ENCODE measurements around the gene TAF4B.

TAF4B gene

GRCh38 chr18:26405190-26405801 lies 179.1 kb downstream of the TAF4B start:
- Histone ChIP-seq H3K36me3 (ENCODE audit: control insufficient read depth, insufficient read depth, low read length) (no peaks in the 10 kb centered on the region), H3K9me3 (ENCODE audit: control insufficient read depth, low read length) (no peaks in the 10 kb centered on the region), H3K27me3 (ENCODE audit: control insufficient read depth, insufficient read depth, low read length) (no peaks in the 10 kb centered on the region)

GRCh38 chr18:26406324-26406723 lies 180.1 kb downstream of the TAF4B start:
- Histone ChIP-seq H3K4me3 (ENCODE audit: low read length) (no peak overlapping the region), H3K27me3 (ENCODE audit: control insufficient read depth, insufficient read depth, low read length) (no peaks in the 10 kb centered on the region), H3K9ac (ENCODE audit: low read length) (no peak overlapping the region), H3K9me3 (ENCODE audit: control insufficient read depth, low read length) (no peaks in the 10 kb centered on the region), H3K4me1 (ENCODE audit: control insufficient read depth, insufficient read depth, low read length) (no peaks in the 10 kb centered on the region), H3K36me3 (ENCODE audit: control insufficient read depth, insufficient read depth, low read length) (no peaks in the 10 kb centered on the region)

More at GRCh38 chr18:26405190-26405801, 179.1 kb downstream of the TAF4B start:
- Histone ChIP-seq H3K4me1 (ENCODE audit: control insufficient read depth, insufficient read depth, low read length) (no peaks in the 10 kb centered on the region), H3K4me3 (ENCODE audit: low read length) (no peak overlapping the region), H3K9ac (ENCODE audit: low read length) (no peak overlapping the region)

GRCh38 chr18:26406854-26407517 lies 180.7 kb downstream of the TAF4B start:
- Histone ChIP-seq H3K4me3 (ENCODE audit: low read length) (no peak overlapping the region), H3K9me3 (ENCODE audit: control insufficient read depth, low read length) (no peaks in the 10 kb centered on the region), H3K9ac (ENCODE audit: low read length) (no peak overlapping the region), H3K36me3 (ENCODE audit: control insufficient read depth, insufficient read depth, low read length) (no peaks in the 10 kb centered on the region), H3K4me1 (ENCODE audit: control insufficient read depth, insufficient read depth, low read length) (no peaks in the 10 kb centered on the region), H3K27me3 (ENCODE audit: control insufficient read depth, insufficient read depth, low read length) (no peaks in the 10 kb centered on the region)

- Histone ChIP-seq H3K27me3 (ENCODE audit: control insufficient read depth, insufficient read depth, low read length) (no peaks in the 10 kb centered on the region), H3K9ac (ENCODE audit: low read length) (no peak overlapping the region), H3K36me3 (ENCODE audit: control insufficient read depth, insufficient read depth, low read length) (no peaks in the 10 kb centered on the region), H3K4me3 (ENCODE audit: low read length) (no peak overlapping the region), H3K4me1 (ENCODE audit: control insufficient read depth, insufficient read depth, low read length) (no peaks in the 10 kb centered on the region), H3K9me3 (ENCODE audit: control insufficient read depth, low read length) (no peaks in the 10 kb centered on the region)
Observed at GRCh38 chr18:26407736-26408601, 181.7 kb downstream of the TAF4B start.

- Histone ChIP-seq H3K4me1 (ENCODE audit: control insufficient read depth, insufficient read depth, low read length) (no peaks in the 10 kb centered on the region), H3K36me3 (ENCODE audit: control insufficient read depth, insufficient read depth, low read length) (no peaks in the 10 kb centered on the region), H3K9ac (ENCODE audit: low read length) (no peak overlapping the region), H3K4me3 (ENCODE audit: low read length) (no peak overlapping the region), H3K9me3 (ENCODE audit: control insufficient read depth, low read length) (no peaks in the 10 kb centered on the region), H3K27me3 (ENCODE audit: control insufficient read depth, insufficient read depth, low read length) (no peaks in the 10 kb centered on the region)
Observed at GRCh38 chr18:26409091-26409490, 182.8 kb downstream of the TAF4B start.

- no peaks in the 10 kb centered on the region for H3K36me3 ChIP-seq (ENCODE audit: control insufficient read depth, insufficient read depth, low read length)
- no peaks in the 10 kb centered on the region for H3K4me1 ChIP-seq (ENCODE audit: control insufficient read depth, insufficient read depth, low read length)
Observed at GRCh38 chr18:26414901-26415440, 188.7 kb downstream of the TAF4B start.

GRCh38 chr18:26415631-26416030 lies 189.4 kb downstream of the TAF4B start:
- Histone ChIP-seq H3K36me3 (ENCODE audit: control insufficient read depth, insufficient read depth, low read length) (no peaks in the 10 kb centered on the region), H3K9ac (ENCODE audit: low read length) (no peak overlapping the region), H3K27me3 (ENCODE audit: control insufficient read depth, insufficient read depth, low read length) (no peaks in the 10 kb centered on the region), H3K9me3 (ENCODE audit: control insufficient read depth, low read length) (no peaks in the 10 kb centered on the region), H3K4me1 (ENCODE audit: control insufficient read depth, insufficient read depth, low read length) (no peaks in the 10 kb centered on the region), H3K4me3 (ENCODE audit: low read length) (no peak overlapping the region)

More at GRCh38 chr18:26414901-26415440, 188.7 kb downstream of the TAF4B start:
- no peaks in the 10 kb centered on the region for H3K9me3 ChIP-seq (ENCODE audit: control insufficient read depth, low read length)
- no peak overlapping the region for H3K9ac ChIP-seq (ENCODE audit: low read length)
- H3K4me3 ChIP-seq (ENCODE audit: low read length) = no peak overlapping the region
- no peaks in the 10 kb centered on the region for H3K27me3 ChIP-seq (ENCODE audit: control insufficient read depth, insufficient read depth, low read length)

- H3K27me3 ChIP-seq (ENCODE audit: control insufficient read depth, insufficient read depth, low read length) = no peaks in the 10 kb centered on the region
- H3K36me3 ChIP-seq (ENCODE audit: control insufficient read depth, insufficient read depth, low read length) = no peaks in the 10 kb centered on the region
- H3K4me3 ChIP-seq (ENCODE audit: low read length) = no peak overlapping the region
- no peaks in the 10 kb centered on the region for H3K9me3 ChIP-seq (ENCODE audit: control insufficient read depth, low read length)
- H3K9ac ChIP-seq (ENCODE audit: low read length) = no peak overlapping the region
- H3K4me1 ChIP-seq (ENCODE audit: control insufficient read depth, insufficient read depth, low read length) = no peaks in the 10 kb centered on the region
Observed at GRCh38 chr18:26416652-26417150, 190.5 kb downstream of the TAF4B start.

- H3K36me3 ChIP-seq (ENCODE audit: control insufficient read depth, insufficient read depth, low read length) = no peaks in the 10 kb centered on the region
- no peaks in the 10 kb centered on the region for H3K9me3 ChIP-seq (ENCODE audit: control insufficient read depth, low read length)
- H3K9ac ChIP-seq (ENCODE audit: low read length) = no peak overlapping the region
- no peaks in the 10 kb centered on the region for H3K4me1 ChIP-seq (ENCODE audit: control insufficient read depth, insufficient read depth, low read length)
- H3K4me3 ChIP-seq (ENCODE audit: low read length) = no peak overlapping the region
- H3K27me3 ChIP-seq (ENCODE audit: control insufficient read depth, insufficient read depth, low read length) = no peaks in the 10 kb centered on the region
Observed at GRCh38 chr18:26417190-26417589, 190.9 kb downstream of the TAF4B start.

GRCh38 chr18:26418225-26418624 lies 192.0 kb downstream of the TAF4B start:
- Histone ChIP-seq H3K9me3 (ENCODE audit: control insufficient read depth, low read length) (no peaks in the 10 kb centered on the region), H3K36me3 (ENCODE audit: control insufficient read depth, insufficient read depth, low read length) (no peaks in the 10 kb centered on the region), H3K4me1 (ENCODE audit: control insufficient read depth, insufficient read depth, low read length) (no peaks in the 10 kb centered on the region)

GRCh38 chr18:26419746-26420145 lies 193.5 kb downstream of the TAF4B start:
- H3K4me1 ChIP-seq (ENCODE audit: control insufficient read depth, insufficient read depth, low read length) = no peaks in the 10 kb centered on the region
- H3K4me3 ChIP-seq (ENCODE audit: low read length) = no peak overlapping the region
- no peaks in the 10 kb centered on the region for H3K9me3 ChIP-seq (ENCODE audit: control insufficient read depth, low read length)
- H3K36me3 ChIP-seq (ENCODE audit: control insufficient read depth, insufficient read depth, low read length) = no peaks in the 10 kb centered on the region
- H3K27me3 ChIP-seq (ENCODE audit: control insufficient read depth, insufficient read depth, low read length) = no peaks in the 10 kb centered on the region
- H3K9ac ChIP-seq (ENCODE audit: low read length) = no peak overlapping the region

More at GRCh38 chr18:26418225-26418624, 192.0 kb downstream of the TAF4B start:
- Histone ChIP-seq H3K9ac (ENCODE audit: low read length) (no peak overlapping the region), H3K27me3 (ENCODE audit: control insufficient read depth, insufficient read depth, low read length) (no peaks in the 10 kb centered on the region), H3K4me3 (ENCODE audit: low read length) (no peak overlapping the region)

- no peaks in the 10 kb centered on the region for H3K36me3 ChIP-seq (ENCODE audit: control insufficient read depth, insufficient read depth, low read length)
- H3K9ac ChIP-seq (ENCODE audit: low read length) = no peak overlapping the region
- H3K27me3 ChIP-seq (ENCODE audit: control insufficient read depth, insufficient read depth, low read length) = no peaks in the 10 kb centered on the region
- H3K4me3 ChIP-seq (ENCODE audit: low read length) = no peak overlapping the region
- H3K9me3 ChIP-seq (ENCODE audit: control insufficient read depth, low read length) = no peaks in the 10 kb centered on the region
- H3K4me1 ChIP-seq (ENCODE audit: control insufficient read depth, insufficient read depth, low read length) = no peaks in the 10 kb centered on the region
Observed at GRCh38 chr18:26421503-26421902, 195.3 kb downstream of the TAF4B start.

All from mucosa of stomach (tissue), 1 donor.